HEK293 (cell line): ENCODE results near the gene TAPBPL.

ENCODE experiments used
- CTCF ChIA-PET: fragments of 350-600 bp; formaldehyde crosslinking; extraction: SDS; loops from one replicate; lab custom pipeline; 2021; ENCODE audit warnings: antibody characterized with exemption; lab: Yijun Ruan, JAX
- POLR2A ChIA-PET: fragments of 300-600 bp; formaldehyde crosslinking; extraction: SDS; loops from one replicate; lab custom pipeline; 2020; ENCODE audit warnings: antibody characterized with exemption, inconsistent platforms; lab: Yijun Ruan, JAX
- H3K27ac ChIP-seq: fragments of 200-500 bp; sonication (Bioruptor generic); 2 replicates; pipeline ENCODE4 v1.5.1; 2014; ENCODE audit warnings: low read depth, low read length, control low read depth, inconsistent platforms; ENCODE audit errors: extremely low read depth
- H3K36me3 ChIP-seq, 2 experiments: fragments of 200-500 bp in 1 of 2; sonication (Bioruptor generic) in 1 of 2; 1 replicate in 1 of 2; 2 replicates in 1 of 2; pipeline ENCODE4 v1.5.1; 2014 to 2017; ENCODE audit warnings: inconsistent platforms in 2 of 2, low read length in 2 of 2; ENCODE audit not compliant: control insufficient read depth in 2 of 2, insufficient read depth in 1 of 2
- H3K4me1 ChIP-seq: fragments of 200-500 bp; sonication (Bioruptor generic); 2 replicates; pipeline ENCODE4 v1.5.1; 2014; ENCODE audit warnings: mild to moderate bottlenecking, low read length, inconsistent platforms; ENCODE audit not compliant: control insufficient read depth, insufficient read depth
- H3K4me3 ChIP-seq: 2 replicates; pipeline ENCODE4 v1.5.1; 2011; ENCODE audit warnings: low read depth, mild to moderate bottlenecking, control low read depth, low read length, moderate library complexity
- H3K9me3 ChIP-seq: fragments of 200-500 bp; sonication (Bioruptor generic); 2 replicates; pipeline ENCODE4 v1.5.1; 2014; ENCODE audit warnings: low read depth, low read length, inconsistent platforms; ENCODE audit not compliant: control insufficient read depth, insufficient read depth
- GLI4 ChIP-seq: fragments of 450-650 bp; formaldehyde crosslinking; IDR thresholded peaks from 2 replicates; pipeline ENCODE4 v1.5.1; 2016; ENCODE audit warnings: missing biosample characterization, missing genetic modification characterization
- KLF1 ChIP-seq: fragments of 450-650 bp; formaldehyde crosslinking; IDR thresholded peaks from 2 replicates; pipeline ENCODE4 v1.5.1; 2016; ENCODE audit warnings: missing biosample characterization, missing genetic modification characterization
- KLF16 ChIP-seq: fragments of 450-650 bp; formaldehyde crosslinking; IDR thresholded peaks from 2 replicates; pipeline ENCODE4 v1.5.1; 2017; ENCODE audit warnings: missing biosample characterization, missing genetic modification characterization
- SETDB1 ChIP-seq: IDR thresholded peaks from one replicate; pipeline ENCODE4 v1.6.1; 2017; ENCODE audit warnings: mild to moderate bottlenecking, low read length, moderate library complexity, mixed read lengths; ENCODE audit not compliant: insufficient read length
- ZEB2 ChIP-seq: fragments of 450-650 bp; formaldehyde crosslinking; IDR thresholded peaks from 2 replicates; pipeline ENCODE4 v1.5.1; 2016; ENCODE audit warnings: missing biosample characterization, missing genetic modification characterization
- ZFP3 ChIP-seq: fragments of 450-650 bp; formaldehyde crosslinking; IDR thresholded peaks from 2 replicates; pipeline ENCODE4 v1.5.1; 2016; ENCODE audit warnings: low read depth, missing biosample characterization, missing genetic modification characterization
- ZIC2 ChIP-seq: fragments of 450-650 bp; formaldehyde crosslinking; IDR thresholded peaks from 2 replicates; pipeline ENCODE4 v1.5.1; 2016; ENCODE audit warnings: missing biosample characterization, missing genetic modification characterization
- ZNF266 ChIP-seq: fragments of 450-650 bp; formaldehyde crosslinking; IDR thresholded peaks from 2 replicates; pipeline ENCODE4 v1.5.1; 2016; ENCODE audit warnings: missing biosample characterization, missing genetic modification characterization, low read depth
- ZNF404 ChIP-seq: fragments of 450-650 bp; formaldehyde crosslinking; IDR thresholded peaks from 2 replicates; pipeline ENCODE4 v1.5.1; 2017; ENCODE audit warnings: missing biosample characterization, missing genetic modification characterization
- ZNF426 ChIP-seq: fragments of 450-650 bp; formaldehyde crosslinking; IDR thresholded peaks from 2 replicates; pipeline ENCODE4 v1.5.1; 2017; ENCODE audit warnings: missing biosample characterization, missing genetic modification characterization, mild to moderate bottlenecking, inconsistent platforms, moderate library complexity
- ZNF670 ChIP-seq: fragments of 450-650 bp; formaldehyde crosslinking; IDR thresholded peaks from 2 replicates; pipeline ENCODE4 v1.5.1; 2016; ENCODE audit warnings: missing biosample characterization, missing genetic modification characterization, low read depth
- ZNF747 ChIP-seq: fragments of 450-650 bp; formaldehyde crosslinking; IDR thresholded peaks from 2 replicates; pipeline ENCODE4 v1.5.1; 2016; ENCODE audit warnings: missing biosample characterization, missing genetic modification characterization
- ZNF76 ChIP-seq: fragments of 450-650 bp; formaldehyde crosslinking; IDR thresholded peaks from 2 replicates; pipeline ENCODE4; 2016; ENCODE audit warnings: low read depth, missing biosample characterization, missing genetic modification characterization, borderline replicate concordance
- ZNF776 ChIP-seq: fragments of 450-650 bp; formaldehyde crosslinking; IDR thresholded peaks from 2 replicates; pipeline ENCODE4 v1.5.0; 2017; ENCODE audit warnings: missing biosample characterization, missing genetic modification characterization, borderline replicate concordance
- TF ChIP-seq, protein P1 (sequence below): sonication (generic); formaldehyde crosslinking; IDR thresholded peaks from 2 replicates; pipeline ENCODE4 v1.8.1; 2022; ENCODE audit warnings: mild to moderate bottlenecking, moderate library complexity, missing genetic modification reagents
- TF ChIP-seq, protein P2 (sequence below): fragments of 450-650 bp; formaldehyde crosslinking; IDR thresholded peaks from 2 replicates; pipeline ENCODE4 v1.5.1; 2016; ENCODE audit warnings: missing biosample characterization, missing genetic modification characterization
- TF ChIP-seq, protein P3 (sequence below): fragments of 450-650 bp; formaldehyde crosslinking; conservative IDR thresholded peaks from 2 replicates; pipeline ENCODE4 v1.5.1; 2016; ENCODE audit warnings: low read depth, missing biosample characterization, missing genetic modification characterization

TAPBPL gene

GRCh38 chr12:6443361-6443983 lies 8.4 kb upstream of the TAPBPL start:
- Histone ChIP-seq H3K4me3 (no peak overlapping the region), H3K27ac (no peak overlapping the region), H3K36me3 (no peaks in the 10 kb centered on the region), H3K4me1 (no peaks in the 10 kb centered on the region), H3K9me3 (no peaks in the 10 kb centered on the region)
- TF ChIP-seq, protein P1, sequence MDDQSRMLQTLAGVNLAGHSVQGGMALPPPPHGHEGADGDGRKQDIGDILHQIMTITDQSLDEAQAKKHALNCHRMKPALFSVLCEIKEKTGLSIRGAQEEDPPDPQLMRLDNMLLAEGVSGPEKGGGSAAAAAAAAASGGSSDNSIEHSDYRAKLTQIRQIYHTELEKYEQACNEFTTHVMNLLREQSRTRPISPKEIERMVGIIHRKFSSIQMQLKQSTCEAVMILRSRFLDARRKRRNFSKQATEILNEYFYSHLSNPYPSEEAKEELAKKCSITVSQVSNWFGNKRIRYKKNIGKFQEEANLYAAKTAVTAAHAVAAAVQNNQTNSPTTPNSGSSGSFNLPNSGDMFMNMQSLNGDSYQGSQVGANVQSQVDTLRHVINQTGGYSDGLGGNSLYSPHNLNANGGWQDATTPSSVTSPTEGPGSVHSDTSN, result no peak
- TF ChIP-seq, protein P2, sequence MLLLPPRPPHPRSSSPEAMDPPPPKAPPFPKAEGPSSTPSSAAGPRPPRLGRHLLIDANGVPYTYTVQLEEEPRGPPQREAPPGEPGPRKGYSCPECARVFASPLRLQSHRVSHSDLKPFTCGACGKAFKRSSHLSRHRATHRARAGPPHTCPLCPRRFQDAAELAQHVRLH, result no peak
- TF ChIP-seq KLF1 (tag by site-specific recombination), result no peak
- TF ChIP-seq, protein P3, sequence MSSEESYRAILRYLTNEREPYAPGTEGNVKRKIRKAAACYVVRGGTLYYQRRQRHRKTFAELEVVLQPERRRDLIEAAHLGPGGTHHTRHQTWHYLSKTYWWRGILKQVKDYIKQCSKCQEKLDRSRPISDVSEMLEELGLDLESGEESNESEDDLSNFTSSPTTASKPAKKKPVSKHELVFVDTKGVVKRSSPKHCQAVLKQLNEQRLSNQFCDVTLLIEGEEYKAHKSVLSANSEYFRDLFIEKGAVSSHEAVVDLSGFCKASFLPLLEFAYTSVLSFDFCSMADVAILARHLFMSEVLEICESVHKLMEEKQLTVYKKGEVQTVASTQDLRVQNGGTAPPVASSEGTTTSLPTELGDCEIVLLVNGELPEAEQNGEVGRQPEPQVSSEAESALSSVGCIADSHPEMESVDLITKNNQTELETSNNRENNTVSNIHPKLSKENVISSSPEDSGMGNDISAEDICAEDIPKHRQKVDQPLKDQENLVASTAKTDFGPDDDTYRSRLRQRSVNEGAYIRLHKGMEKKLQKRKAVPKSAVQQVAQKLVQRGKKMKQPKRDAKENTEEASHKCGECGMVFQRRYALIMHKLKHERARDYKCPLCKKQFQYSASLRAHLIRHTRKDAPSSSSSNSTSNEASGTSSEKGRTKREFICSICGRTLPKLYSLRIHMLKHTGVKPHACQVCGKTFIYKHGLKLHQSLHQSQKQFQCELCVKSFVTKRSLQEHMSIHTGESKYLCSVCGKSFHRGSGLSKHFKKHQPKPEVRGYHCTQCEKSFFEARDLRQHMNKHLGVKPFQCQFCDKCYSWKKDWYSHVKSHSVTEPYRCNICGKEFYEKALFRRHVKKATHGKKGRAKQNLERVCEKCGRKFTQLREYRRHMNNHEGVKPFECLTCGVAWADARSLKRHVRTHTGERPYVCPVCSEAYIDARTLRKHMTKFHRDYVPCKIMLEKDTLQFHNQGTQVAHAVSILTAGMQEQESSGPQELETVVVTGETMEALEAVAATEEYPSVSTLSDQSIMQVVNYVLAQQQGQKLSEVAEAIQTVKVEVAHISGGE (tag by site-specific recombination), result no peak
- no peak for TF ChIP-seq ZNF404 (tag by site-specific recombination)
- TF ChIP-seq ZFP3 (tag by site-specific recombination), result no peak
- no peak for TF ChIP-seq ZNF776 (tag by site-specific recombination)
- TF ChIP-seq KLF16 (tag by site-specific recombination), result no peak
- TF ChIP-seq GLI4, result no peak
- ChIA-PET CTCF (interaction anchor here (0.6 to 1.5 kb wide), 7 partner anchors 14 to 117 kb away, joined by 3 to 9 read pairs (median 3); no protein-coding TSS in a partner anchor), POLR2A (interaction anchor here (0.5 to 2.0 kb wide), 4 partner anchors 16 to 217 kb away, joined by 3 to 5 read pairs (median 4); partner anchors contain the start of genes GAPDH and VAMP1)

DNA sequence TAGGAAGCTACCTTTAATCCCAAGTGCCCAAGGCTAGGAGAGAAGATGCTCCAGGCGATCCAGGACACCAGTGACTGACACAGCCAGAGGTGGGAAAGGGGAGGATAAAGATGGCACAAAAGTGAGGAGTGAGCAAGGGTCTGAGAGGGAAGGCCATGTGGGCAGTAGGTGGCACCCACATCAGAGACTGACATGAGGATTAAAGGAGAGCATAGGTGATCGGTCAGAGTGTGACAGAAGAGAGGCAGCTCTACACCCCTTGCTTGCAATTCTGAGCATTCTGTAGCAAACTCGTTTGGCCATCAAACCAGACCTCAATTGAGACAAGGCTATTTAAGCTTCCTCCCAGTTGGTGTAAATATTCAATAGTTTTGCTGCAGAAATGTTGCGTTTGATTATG lies 7.8 kb upstream of the TAPBPL start:
- no peak overlapping the region for H3K4me3 ChIP-seq
- ChIA-PET CTCF (interaction anchor here (0.6 to 1.0 kb wide), 4 partner anchors 13 to 117 kb away, joined by 3 to 4 read pairs (median 3); no protein-coding TSS in a partner anchor), POLR2A (interaction anchor here (0.5 to 1.9 kb wide), 3 partner anchors 26 to 217 kb away, joined by 3 to 5 read pairs (median 4); partner anchors contain the start of genes GAPDH and VAMP1)
- no peak overlapping the region for H3K27ac ChIP-seq
- no peaks in the 10 kb centered on the region for H3K36me3 ChIP-seq
- no peak for TF ChIP-seq SETDB1
- no peak for TF ChIP-seq ZNF76
- no peak for TF ChIP-seq ZNF266 (tag by site-specific recombination)
- no peak for TF ChIP-seq ZNF747 (tag by site-specific recombination)
- no peak for TF ChIP-seq ZNF670 (tag by site-specific recombination)
- TF ChIP-seq, protein P2, result no peak
- TF ChIP-seq ZEB2 (tag by site-specific recombination), result no peak
- TF ChIP-seq ZIC2 (tag by site-specific recombination), result no peak
- no peak for TF ChIP-seq ZNF426 (tag by site-specific recombination)
- no peaks in the 10 kb centered on the region for H3K4me1 ChIP-seq
- no peaks in the 10 kb centered on the region for H3K9me3 ChIP-seq
